Right lobe of liver (tissue), 6 donors: ENCODE results near the gene MCM6. TPM values are rescaled to one million over a fixed set of nuclear protein-coding genes. Genes with fewer than 3 reads are reported as not detected.

Source experiments
- ATAC-seq, 4 donors: fragments of 200-7000 bp; cut with Tn5 transposase; one replicate each; pipeline ENCODE4 v1.9.1; 2020; ENCODE audit warnings: mild to moderate bottlenecking in 4 of 4, moderate library complexity in 4 of 4
- DNase-seq, 3 donors: peaks; one replicate each; pipeline ENCODE4 v3.0.0-alpha.2; 2020
- H3K27ac ChIP-seq, 3 donors: fragments of 200-600 bp; one replicate each; pipeline ENCODE4 v1.8.0; 2022
- H3K27me3 ChIP-seq, 2 donors: fragments of 200-600 bp; one replicate each; pipeline ENCODE4 v1.8.0; 2022
- H3K36me3 ChIP-seq, 4 donors: fragments of 200-600 bp; sonication (generic) in 1 of 4; one replicate each; pipeline versions ENCODE4 v1.5.1 to v1.8.0; 2017 to 2022; ENCODE audit warnings: control low read depth in 1 of 4
- H3K4me1 ChIP-seq, 4 donors: fragments of 200-600 bp; sonication (generic) in 1 of 4; one replicate each; pipeline versions ENCODE4 v1.5.1 to v1.8.0; 2017 to 2022; ENCODE audit warnings: control low read depth in 1 of 4
- H3K4me3 ChIP-seq, 3 donors: fragments of 200-600 bp; one replicate each; pipeline ENCODE4 v1.8.0; 2022
- H3K9me3 ChIP-seq, 4 donors: fragments of 200-600 bp; sonication (generic) in 1 of 4; one replicate each; pipeline versions ENCODE4 v1.5.1 to v1.8.0; 2017 to 2022; ENCODE audit warnings: control low read depth in 1 of 4
- CTCF ChIP-seq, 4 donors: fragments of 200-600 bp in 3 of 4; fragments of 450-650 bp in 1 of 4; IDR thresholded peaks; one replicate each; pipeline versions ENCODE4 v1.5.1 to v1.8.0; 2016 to 2022; ENCODE audit warnings: antibody characterized with exemption in 4 of 4, mild to moderate bottlenecking in 2 of 4
- POLR2A ChIP-seq: fragments of 450-650 bp; IDR thresholded peaks from one replicate; pipeline ENCODE4 v1.6.1; 2017; ENCODE audit warnings: antibody characterized with exemption, mild to moderate bottlenecking
- WGBS: methylation state at CpG from one replicate; pipeline ENCODE4 v1.1.6; 2018; ENCODE audit warnings: low coverage, low lambda C conversion rate; ENCODE audit not compliant: insufficient coverage; ENCODE audit errors: missing lambda C conversion rate; 5-methylcytosine and 5-hydroxymethylcytosine counted together
- intact Hi-C, 2 donors: fragments of 100-400 bp; cut with DNase I; formaldehyde crosslinking; loops; one replicate each; pipeline versions ENCODE4 v1.11.2 to v1.14.1; 2022
- total RNA-seq, 6 experiments: library from RNA; depleted of rRNA in 2 of 6; stranded (reverse); fragments of >200 nt in 2 of 6; fragmentation: NEBNext Ultra II Directional in 3 of 6; extraction: Animal tissue kit (Norgen Biotek cat#: 25700) in 3 of 6; gene quantifications; one replicate each; pipeline versions ENCODE4 v1.1.0 to v1.2.4, GENCODE V29; 2016 to 2023
- donor health status: DM: no; HTN: yes; CAD: no.
- donor health status: DM: no; HTN: no; CAD: no.
- donor health status: DM: no; HTN: no; CAD: no.
- donor health status: DM: no; HTN: yes; CAD: no.
- donor health status: DM: no; HTN: yes; CAD: no.

Gene MCM6
- total RNA-seq, 6 experiments from 2014 or later, result 1.5 to 13.2 (median 4.7) TPM

DNA sequence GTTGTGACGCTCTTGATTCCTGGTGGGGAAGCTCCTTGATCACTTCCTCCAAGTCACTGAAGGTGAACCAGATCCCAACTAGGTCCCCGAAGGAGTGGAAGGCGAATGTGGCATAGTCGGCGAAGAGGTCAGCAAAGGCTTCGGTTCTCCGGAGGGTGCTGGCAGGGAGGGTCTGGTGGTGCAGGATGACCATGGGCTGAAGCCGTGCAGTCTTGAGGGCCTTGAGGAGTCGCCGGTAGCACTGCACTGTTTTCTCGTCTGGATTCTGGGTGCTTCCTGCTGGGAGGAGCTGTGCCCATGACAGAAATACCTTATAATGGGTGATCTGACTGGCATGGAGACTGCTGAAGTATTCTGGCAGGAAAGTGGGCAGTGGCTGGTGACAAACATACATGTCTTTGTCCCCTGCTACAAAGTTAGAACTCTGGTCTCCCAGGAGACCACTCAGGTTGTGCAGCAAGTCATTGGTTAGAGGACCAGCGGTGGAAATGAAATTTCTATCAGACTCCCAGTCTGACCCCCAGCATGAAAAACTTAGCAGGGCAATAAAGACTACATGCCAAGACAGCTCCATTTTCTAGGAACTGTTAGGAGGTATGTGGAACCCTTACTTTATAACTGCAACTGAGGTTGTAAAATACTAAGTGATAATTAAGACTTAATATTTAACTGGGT, 39.5 kb downstream of the MCM6 start, which contains the start of gene LCT:
LCT (minus strand) TSS at position 589 of the 675 bp plus-strand sequence; CDS start at position 574, 15 bp downstream.
- no peak for DNase-seq
- Histone ChIP-seq H3K4me1 (no peaks in the 10 kb centered on the region), H3K36me3 (no peaks in the 10 kb centered on the region), H3K4me3 (no peak within 1 kb of the TSS), H3K9me3 (no peaks in the 10 kb centered on the region), H3K27me3 (no peaks in the 10 kb centered on the region), H3K27ac (no peak within 1 kb of the TSS)
- no peak for ATAC-seq
- TF ChIP-seq POLR2A (no peak), CTCF (IDR thresholded peaks at IDR 0.05) (no peak)
- WGBS, result 100% methylated on average over 9 of the region's 12 CpGs
- intact Hi-C loops, result no loop called here

DNA sequence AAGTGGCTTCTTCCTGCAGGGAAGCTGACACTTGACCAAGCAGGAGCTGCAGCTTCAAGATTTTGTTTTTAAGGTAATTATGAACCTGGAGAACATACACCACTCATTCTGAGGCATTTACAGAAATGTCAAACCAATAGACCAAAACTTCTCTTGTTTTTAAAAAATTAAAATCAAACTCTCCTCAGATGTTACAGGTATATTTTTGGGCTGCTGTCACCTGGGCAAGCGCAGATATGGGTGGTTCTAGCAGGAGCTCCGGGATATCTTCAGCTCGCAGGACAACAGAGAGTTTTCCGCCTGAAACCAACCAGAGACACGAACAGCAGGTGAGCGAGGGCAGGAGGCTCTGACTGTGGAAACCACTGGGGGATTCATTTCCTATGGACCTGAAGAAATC, 43.4 kb downstream of the MCM6 start:
- DNase-seq (no peak), ATAC-seq (no peak)
- H3K27me3 ChIP-seq, result no peaks in the 10 kb centered on the region
- H3K4me1 ChIP-seq, result no peaks in the 10 kb centered on the region
- no peak for TF ChIP-seq CTCF (IDR thresholded peaks at IDR 0.05)
- no peak for TF ChIP-seq POLR2A
- no peaks in the 10 kb centered on the region for H3K36me3 ChIP-seq
- H3K27ac ChIP-seq, result no peak overlapping the region
- H3K9me3 ChIP-seq, result no peaks in the 10 kb centered on the region
- H3K4me3 ChIP-seq, result no peak overlapping the region
- 87% methylated on average over 6 of the region's 6 CpGs for WGBS
- intact Hi-C loops, result no loop called here

GRCh38 chr2:135831180-135831812, 44.9 kb downstream of the MCM6 start:
- ATAC-seq (no peak), DNase-seq (no peak)
- TF ChIP-seq POLR2A (no peak), CTCF (IDR thresholded peaks at IDR 0.05) (no peak)
- H3K27ac ChIP-seq, result no peak overlapping the region
- H3K36me3 ChIP-seq, result no peaks in the 10 kb centered on the region
- WGBS, result 50% methylated on average over 5 of the region's 14 CpGs
- no peaks in the 10 kb centered on the region for H3K27me3 ChIP-seq
- no peaks in the 10 kb centered on the region for H3K4me1 ChIP-seq
- intact Hi-C loops, result no loop called here
- H3K4me3 ChIP-seq, result no peak overlapping the region
- no peaks in the 10 kb centered on the region for H3K9me3 ChIP-seq

DNA sequence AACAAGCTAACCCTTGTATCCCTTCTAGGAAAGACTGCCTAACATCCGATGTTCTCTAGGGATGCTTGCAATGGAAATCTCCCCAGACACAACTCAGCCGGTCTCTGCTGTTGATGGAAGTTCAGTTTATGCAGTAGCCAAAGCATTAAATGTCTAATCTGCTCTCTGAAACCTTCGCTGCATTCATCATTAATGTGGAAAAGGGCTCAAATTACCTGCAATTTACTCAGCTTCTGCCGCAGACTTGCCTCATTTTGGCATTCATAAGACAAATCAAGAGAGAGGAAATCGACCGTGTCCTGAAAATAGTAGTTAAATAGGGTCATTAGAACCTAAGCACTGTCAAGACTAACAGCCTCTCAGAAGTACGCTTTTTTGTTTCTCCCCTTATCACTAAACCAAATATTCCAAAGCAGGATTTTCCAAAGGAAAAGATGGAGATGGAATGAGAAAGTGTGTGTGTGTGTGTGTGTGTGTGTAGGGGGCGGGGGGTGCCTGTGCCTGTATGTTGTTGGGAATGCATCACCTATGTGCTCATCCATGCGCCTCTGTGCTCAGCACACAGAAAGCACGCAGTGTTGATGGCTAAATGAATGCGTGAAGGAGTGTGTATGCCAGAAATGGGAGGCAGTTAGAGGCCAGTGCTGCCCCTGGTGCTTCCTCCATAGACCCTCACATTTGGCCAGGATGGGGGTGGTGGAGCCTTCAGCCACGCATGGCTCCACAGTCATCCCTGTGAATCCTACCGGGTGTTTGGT, 46.7 kb downstream of the MCM6 start:
- intact Hi-C loops, result no loop called here
- no peak overlapping the region for H3K4me3 ChIP-seq
- 69% methylated on average over 6 of the region's 13 CpGs for whole genome bisulfite sequencing
- no peak overlapping the region for H3K27ac ChIP-seq
- no peaks in the 10 kb centered on the region for H3K36me3 ChIP-seq
- H3K27me3 ChIP-seq, result no peaks in the 10 kb centered on the region
- no peaks in the 10 kb centered on the region for H3K9me3 ChIP-seq
- no peaks in the 10 kb centered on the region for H3K4me1 ChIP-seq
- DNase-seq (no peak), ATAC-seq (no peak)
- TF ChIP-seq CTCF (IDR thresholded peaks at IDR 0.05) (no peak), POLR2A (no peak)
